Astrocyte of the hippocampus (primary cell): ENCODE data around the gene BATF2.
"Not testable (repeated sequence)": the region's sequence is repeated elsewhere in the genome, so short reads cannot be mapped to it uniquely, and the experiment has no call there.

Experiments
- DNase-seq: peaks from one replicate; pipeline ENCODE4 v3.0.0; 2011; ENCODE audit warnings: low read depth, low spot score

Gene BATF2, protein sequence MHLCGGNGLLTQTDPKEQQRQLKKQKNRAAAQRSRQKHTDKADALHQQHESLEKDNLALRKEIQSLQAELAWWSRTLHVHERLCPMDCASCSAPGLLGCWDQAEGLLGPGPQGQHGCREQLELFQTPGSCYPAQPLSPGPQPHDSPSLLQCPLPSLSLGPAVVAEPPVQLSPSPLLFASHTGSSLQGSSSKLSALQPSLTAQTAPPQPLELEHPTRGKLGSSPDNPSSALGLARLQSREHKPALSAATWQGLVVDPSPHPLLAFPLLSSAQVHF

GRCh38 chr11:64996710-64997380 lies at the start of gene BATF2:
Gene BATF2 (minus strand): TSS chr11:64996971. CDS start chr11:64996914, 57 bp downstream.
- peak; percentile 60 for DNase-seq

DNA sequence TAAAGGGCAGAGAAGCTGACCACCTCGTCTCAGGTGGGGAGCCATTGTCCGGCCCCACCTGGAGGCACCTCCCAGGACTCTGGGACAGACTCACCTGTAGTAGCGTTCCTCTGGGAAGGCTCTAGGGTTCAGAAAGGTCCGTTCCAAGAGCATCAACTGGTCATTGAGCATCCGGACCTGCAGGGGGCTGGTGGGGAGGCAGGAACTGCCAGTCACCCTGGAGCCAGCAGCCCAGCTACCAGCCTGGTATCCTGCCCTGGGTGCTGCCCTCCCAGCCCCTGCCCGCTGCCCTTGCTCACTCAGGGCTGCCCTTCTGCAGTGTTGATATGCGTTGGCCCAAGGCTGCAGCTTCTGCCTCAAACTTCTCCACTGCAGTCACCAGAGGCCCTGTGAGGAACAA lies 49.0 kb upstream of the BATF2 start:
- DNase-seq = no peak

GRCh38 chr11:65045061-65045460 lies 48.3 kb upstream of the BATF2 start:
- no peak for DNase-seq

GRCh38 chr11:65043881-65044501 lies 47.2 kb upstream of the BATF2 start:
- DNase-seq = no peak

DNA sequence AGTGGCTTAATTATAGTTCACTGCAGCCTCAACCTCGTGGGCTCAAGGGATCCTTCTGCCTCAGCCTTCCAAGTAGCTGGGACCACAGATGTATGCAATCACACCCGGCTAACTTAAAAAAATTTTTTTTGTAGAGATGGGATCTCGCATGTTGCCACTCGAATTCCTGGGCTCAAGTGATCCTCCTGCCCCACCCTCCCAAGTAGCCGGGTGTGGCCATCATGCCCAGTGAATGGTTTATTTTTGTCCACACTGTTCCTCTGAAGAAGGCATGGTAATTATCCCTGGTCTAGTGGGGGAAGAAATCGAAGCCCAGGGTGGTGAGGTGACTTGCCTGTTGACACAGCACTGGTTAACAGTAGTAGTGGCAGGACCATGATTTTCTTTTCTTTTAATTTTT lies 46.1 kb upstream of the BATF2 start:
- no peak for DNase-seq

DNA sequence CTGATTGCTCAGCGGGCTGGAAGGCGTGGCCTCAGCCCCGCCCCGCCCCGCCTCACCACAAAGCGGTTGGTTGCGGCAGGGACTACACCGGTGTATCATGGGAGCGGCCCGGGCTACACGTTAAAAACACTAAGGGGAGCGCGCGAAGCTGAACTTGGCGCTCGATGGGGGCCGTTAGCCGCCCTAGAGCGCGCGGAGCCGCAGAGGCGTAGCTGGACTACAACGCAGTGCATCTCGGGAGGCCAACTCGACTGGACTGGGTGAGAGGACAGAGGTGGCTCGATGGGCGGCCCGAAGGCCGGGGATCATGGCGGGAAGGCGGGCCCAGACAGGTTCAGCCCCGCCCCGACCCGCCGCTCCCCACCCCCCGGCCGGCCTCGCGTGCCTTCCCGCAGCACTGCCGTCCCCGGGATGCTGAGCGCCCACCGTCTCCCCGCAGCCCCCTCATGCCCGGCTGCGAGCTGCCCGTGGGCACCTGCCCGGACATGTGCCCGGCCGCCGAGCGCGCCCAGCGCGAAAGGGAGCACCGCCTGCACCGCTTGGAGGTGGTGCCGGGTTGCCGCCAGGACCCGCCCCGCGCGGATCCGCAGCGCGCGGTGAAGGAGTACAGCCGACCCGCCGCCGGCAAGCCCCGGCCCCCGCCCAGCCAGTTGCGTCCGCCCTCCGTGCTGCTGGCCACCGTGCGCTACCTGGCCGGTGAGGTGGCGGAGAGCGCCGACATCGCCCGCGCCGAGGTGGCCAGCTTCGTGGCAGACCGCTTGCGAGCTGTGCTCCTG lies 44.3 kb upstream of the BATF2 start, which contains the start of gene SAC3D1:
Gene SAC3D1, plus strand, starts transcription at position 364 of the 776 bp plus-strand sequence. Its CDS starts 83 bp downstream, at position 447.
- DNase-seq = peak; percentile 96

DNA sequence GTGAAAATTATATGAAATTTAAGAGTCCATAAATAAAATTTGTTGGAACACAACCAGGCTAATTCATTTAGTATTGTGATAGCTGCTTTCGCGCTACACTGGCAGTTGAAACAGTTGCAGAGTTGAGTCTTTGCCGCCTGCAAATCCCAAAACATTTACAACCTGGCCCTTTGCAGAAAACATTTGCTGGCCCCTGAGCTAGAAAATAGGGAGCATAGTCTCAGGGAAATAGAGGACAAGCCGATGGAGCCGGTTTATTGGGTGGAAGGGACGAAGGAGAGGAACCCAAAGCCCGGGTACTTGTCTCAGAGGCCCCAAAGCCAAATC lies 43.7 kb upstream of the BATF2 start:
- no peak for DNase-seq

DNA sequence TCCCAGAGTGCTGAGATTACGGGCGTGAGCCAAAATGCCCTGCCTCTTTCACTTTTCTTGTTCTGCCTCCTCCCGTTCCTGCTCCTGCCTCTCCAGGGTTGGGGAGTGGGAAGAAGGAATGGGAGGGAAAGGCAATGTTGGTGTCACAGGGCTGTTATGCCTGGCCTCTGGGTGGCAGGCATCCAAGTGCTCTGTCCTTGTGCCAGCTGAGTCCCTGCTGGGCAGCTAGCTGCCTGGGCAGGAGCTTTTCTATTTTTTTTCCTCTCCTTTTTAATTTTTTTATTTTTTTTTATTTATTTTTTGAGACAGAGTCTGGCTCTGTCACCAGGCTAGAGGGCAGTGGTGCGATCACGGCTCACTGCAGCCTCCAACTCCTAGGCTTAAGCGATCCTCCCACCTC lies 40.2 kb upstream of the BATF2 start:
- peak; percentile 53 for DNase-seq

DNA sequence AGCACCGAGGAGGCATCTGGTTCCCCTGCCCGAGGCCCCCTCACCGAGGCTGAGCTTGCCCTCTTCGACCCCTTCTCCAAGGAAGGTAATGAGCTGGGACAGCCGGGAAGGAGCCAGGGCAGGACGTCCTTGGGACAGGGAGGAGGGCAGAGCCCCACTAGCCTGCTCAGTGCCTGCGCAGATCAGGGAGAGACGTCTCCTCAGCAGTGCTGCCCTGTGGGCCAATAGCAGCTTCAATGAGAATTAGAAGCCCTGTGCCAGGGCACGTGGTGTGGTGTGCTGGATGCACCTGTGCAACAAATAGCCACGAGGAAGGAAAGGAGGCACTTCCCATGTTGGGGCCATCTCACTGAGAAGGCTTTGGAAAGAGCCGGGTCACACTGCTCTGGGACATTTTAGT lies 38.8 kb upstream of the BATF2 start:
- no peak for DNase-seq

DNA sequence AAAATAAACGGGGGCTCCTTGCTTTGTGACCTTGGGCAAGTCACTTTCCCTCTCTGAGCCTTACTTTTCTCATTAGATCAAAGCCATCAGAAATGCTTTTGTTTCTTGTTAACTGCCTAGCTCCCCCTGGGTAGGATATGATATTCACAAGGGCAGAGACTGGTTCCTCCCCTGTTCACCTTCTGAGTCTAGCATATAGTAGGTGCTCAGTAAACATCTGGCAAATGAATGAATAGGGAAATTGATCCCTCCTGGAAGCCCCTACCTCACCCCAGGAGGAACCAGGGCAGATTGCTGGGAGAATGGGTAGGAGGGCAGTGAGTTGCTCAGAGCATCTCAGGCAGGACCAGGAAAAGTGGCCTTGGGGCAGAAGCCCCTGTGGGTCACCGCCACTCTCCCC lies 37.7 kb upstream of the BATF2 start:
- DNase-seq = no peak

- DNase-seq = no peak
These were observed 35.4 kb upstream of the BATF2 start for GRCh38 chr11:65032216-65032615.

GRCh38 chr11:65027213-65028067 lies 30.7 kb upstream of the BATF2 start, which contains the start of gene SNX15:
Gene SNX15 (plus strand): TSS chr11:65027439. CDS start chr11:65027538, 99 bp downstream.
- peak; percentile 98 for DNase-seq

DNA sequence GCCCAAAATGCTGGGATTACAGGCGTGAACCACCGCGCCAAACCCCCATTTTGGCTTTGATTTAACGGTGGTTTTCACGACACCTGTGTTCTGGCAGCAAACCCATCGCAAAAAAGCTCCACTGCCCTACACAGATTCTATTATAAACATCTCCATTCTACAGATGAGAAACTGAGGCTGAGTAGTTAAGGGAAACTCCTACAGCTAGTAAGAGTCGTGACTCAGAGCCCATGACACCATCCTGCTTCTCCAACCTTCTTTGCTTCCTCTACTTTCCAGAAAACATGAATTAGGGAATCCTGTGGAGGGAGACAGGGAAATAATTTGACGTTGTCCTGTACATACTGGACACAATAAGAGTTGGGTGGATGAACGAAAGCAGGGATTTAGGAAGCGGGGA lies 30.0 kb upstream of the BATF2 start:
- no peak for DNase-seq

GRCh38 chr11:65023502-65023901 lies 26.7 kb upstream of the BATF2 start:
- DNase-seq = not testable (repeated sequence)

GRCh38 chr11:65021509-65021908 lies 24.7 kb upstream of the BATF2 start:
- no peak for DNase-seq

- DNase-seq = no peak
These were observed 24.2 kb upstream of the BATF2 start for GRCh38 chr11:65021003-65021402.

DNA sequence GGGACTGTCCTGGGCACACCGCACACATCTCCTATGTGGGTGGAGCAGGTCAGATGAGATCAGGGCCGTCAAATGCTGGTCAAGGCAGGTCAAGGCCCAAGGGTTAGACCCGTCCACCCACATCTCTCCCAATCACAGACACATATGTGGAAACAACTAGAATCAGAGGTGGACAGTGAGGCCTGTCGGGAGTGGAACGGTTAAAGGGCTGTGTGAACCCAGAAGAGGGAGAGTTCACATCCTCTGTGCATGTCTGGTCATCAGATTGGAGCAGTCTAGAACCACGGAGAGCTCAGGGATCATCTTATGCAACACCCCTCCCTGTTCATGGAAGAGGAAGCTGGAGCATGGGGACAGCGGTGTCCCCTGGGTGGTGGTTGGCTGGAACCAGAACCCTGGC lies 23.1 kb upstream of the BATF2 start:
- DNase-seq = no peak

- no peak for DNase-seq
These were observed 21.2 kb upstream of the BATF2 start for GRCh38 chr11:65017937-65018336.

DNA sequence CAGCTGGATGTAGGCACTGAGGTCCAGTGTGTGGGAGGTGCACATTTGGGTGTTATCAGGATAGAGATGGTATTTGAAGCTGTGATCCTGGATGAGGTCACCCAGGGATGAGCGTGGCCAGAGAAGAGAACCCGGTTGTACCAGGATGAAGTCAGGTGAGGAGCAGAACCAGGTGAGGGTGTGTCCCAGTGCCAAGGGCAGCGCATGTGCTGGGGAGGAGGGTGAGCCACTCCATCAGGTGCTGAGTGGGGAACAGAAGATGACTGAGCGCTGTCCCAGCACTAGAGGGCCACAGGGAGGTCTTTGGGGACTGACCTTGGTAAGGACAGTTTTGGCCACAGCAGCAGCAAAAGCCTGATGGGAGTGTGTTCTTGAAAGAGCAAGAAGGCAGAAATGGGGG lies 19.9 kb upstream of the BATF2 start:
- DNase-seq = no peak

GRCh38 chr11:65014726-65015227 lies 18.0 kb upstream of the BATF2 start:
- DNase-seq = no peak
